Stimulated activated CD4-positive, alpha-beta T cell treated with anti-CD3 and anti-CD28 coated beads, Interleukin-4, amount 100 ng/mL, for 48 hours (primary cell): ENCODE measurements around the gene RHOXF2.
"Not testable (repeated sequence)": the region's sequence is repeated elsewhere in the genome, so short reads cannot be mapped to it uniquely, and the experiment has no call there.

Experiments used
- DNase-seq, 2 donors: peaks; one replicate each; pipeline ENCODE4 v3.0.0-alpha.2; 2020; ENCODE audit warnings: low read depth in 2 of 2

The RHOXF2 gene

GRCh38 chrX:120158313-120158712, at the start of gene RHOXF2:
Gene RHOXF2, plus strand, starts transcription at chrX:120158613. Its CDS starts 138 bp downstream, at chrX:120158751.
- DNase-seq = not testable (repeated sequence)

GRCh38 chrX:120109378-120109777, 49.0 kb upstream of the RHOXF2 start:
- no peak for DNase-seq

- DNase-seq = no peak
These were observed 46.8 kb upstream of the RHOXF2 start for GRCh38 chrX:120111611-120112010.

GRCh38 chrX:120115438-120115963, 42.9 kb upstream of the RHOXF2 start, which contains the start of gene RHOXF1:
Gene RHOXF1, minus strand, starts transcription at chrX:120115913. Its CDS starts 51 bp downstream, at chrX:120115862.
- no peak for DNase-seq

GRCh38 chrX:120120223-120120622, 38.2 kb upstream of the RHOXF2 start:
- DNase-seq = no peak

- DNase-seq = no peak
These were observed 33.0 kb upstream of the RHOXF2 start for GRCh38 chrX:120125444-120125843.

GRCh38 chrX:120128306-120128846, 30.0 kb upstream of the RHOXF2 start:
- not testable (repeated sequence) for DNase-seq

GRCh38 chrX:120136128-120136527, 22.3 kb upstream of the RHOXF2 start:
- DNase-seq = no peak

- DNase-seq = no peak
These were observed 21.6 kb upstream of the RHOXF2 start for GRCh38 chrX:120136840-120137239.

GRCh38 chrX:120137439-120137838, 21.0 kb upstream of the RHOXF2 start:
- no peak for DNase-seq

- no peak for DNase-seq
These were observed 18.0 kb upstream of the RHOXF2 start for GRCh38 chrX:120140293-120140981.

- no peak for DNase-seq
These were observed 14.1 kb upstream of the RHOXF2 start for GRCh38 chrX:120144178-120144844.

- no peak for DNase-seq
These were observed 13.0 kb upstream of the RHOXF2 start for GRCh38 chrX:120145295-120145925.

GRCh38 chrX:120146323-120146722, 12.1 kb upstream of the RHOXF2 start:
- not testable (repeated sequence) for DNase-seq

- no peak for DNase-seq
These were observed 10.9 kb upstream of the RHOXF2 start for GRCh38 chrX:120147537-120147936.

GRCh38 chrX:120150109-120150744, 8.2 kb upstream of the RHOXF2 start:
- DNase-seq = not testable (repeated sequence)

GRCh38 chrX:120159086-120159485, 673 bp downstream of the RHOXF2 start:
- not testable (repeated sequence) for DNase-seq

- DNase-seq = not testable (repeated sequence)
These were observed 34.8 kb downstream of the RHOXF2 start for GRCh38 chrX:120193254-120193653.

GRCh38 chrX:120193720-120194119, 35.3 kb downstream of the RHOXF2 start:
- not testable (repeated sequence) for DNase-seq

- not testable (repeated sequence) for DNase-seq
These were observed 37.4 kb downstream of the RHOXF2 start for GRCh38 chrX:120195786-120196185.

- not testable (repeated sequence) for DNase-seq
These were observed 38.3 kb downstream of the RHOXF2 start for GRCh38 chrX:120196626-120197283.
